NCI-H460 (cell line): ENCODE measurements around the gene SPHK1. TPM values are rescaled to one million over a fixed set of nuclear protein-coding genes. Genes with fewer than 3 reads are reported as not detected.

ENCODE experiments used
- DNase-seq: peaks from one replicate; pipeline ENCODE4 v3.0.0-alpha.2; 2016; ENCODE audit warnings: low read depth; ENCODE audit errors: extremely low read depth
- total RNA-seq: library from RNA; depleted of rRNA; stranded (reverse); fragments of >200 nt; shearing (Covaris generic); gene quantifications from 2 replicates; pipeline ENCODE4 v1.2.3, GENCODE V29; 2014

The SPHK1 gene
- total RNA-seq, 1 experiment from 2014 or later: 9.6 TPM

DNA sequence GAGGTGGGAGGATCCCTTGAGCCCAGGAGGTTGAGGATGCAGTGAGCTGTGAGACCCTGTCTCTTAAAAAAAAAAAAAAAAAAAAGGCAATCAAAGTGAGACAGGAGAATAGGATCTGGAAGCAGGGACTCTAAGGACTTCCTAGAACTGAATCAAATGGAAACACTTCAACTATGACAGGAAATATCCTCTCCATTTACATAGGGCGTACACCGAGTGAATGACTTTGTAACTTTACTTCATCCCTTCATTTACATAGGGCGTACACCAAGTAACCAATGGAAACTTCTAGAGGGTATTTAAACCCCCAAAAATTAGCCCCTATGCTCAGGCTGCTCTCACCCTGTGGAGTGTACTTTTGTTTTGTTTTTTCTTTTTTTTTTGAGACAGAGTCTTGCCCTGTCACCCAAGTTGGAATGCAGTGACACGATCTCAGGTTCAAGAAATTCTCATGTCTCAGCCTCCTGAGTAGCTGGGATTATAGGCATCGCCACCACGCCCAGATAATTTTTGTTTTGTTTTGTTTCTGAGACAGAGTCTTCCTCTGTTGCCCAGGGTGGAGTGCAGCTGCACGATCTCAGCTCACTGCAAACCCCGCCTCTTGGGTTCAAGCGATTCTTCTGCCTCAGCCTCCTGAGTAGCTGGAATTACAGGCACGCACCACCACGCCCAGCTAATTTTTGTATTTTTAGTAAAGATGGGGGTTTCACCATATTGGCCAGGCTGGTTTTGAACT is 21.1 kb upstream of the SPHK1 start:
- no peak for DNase-seq

GRCh38 chr17:76365256-76365903 is 19.0 kb upstream of the SPHK1 start:
- no peak for DNase-seq

DNA sequence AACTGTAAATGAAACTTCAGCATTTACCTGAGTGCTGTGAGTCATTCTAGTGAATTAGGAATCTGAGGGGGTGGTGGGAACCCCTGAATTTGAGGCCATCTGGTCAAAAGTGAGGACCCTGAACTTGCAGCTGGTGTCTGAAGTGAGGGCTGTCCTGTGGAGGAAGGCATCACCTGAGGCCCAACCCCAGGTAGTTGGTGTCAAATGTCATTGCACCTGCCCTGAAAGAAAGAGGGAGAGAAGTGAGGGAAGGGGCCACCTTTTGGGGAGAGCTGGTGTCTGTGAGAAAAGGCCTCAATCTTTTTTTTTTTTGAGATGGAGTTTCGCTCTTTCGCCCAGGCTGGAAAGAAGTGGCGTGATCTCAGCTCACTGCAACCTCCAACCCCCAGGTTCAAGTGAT is 18.2 kb upstream of the SPHK1 start:
- no peak for DNase-seq

- DNase-seq: no peak
Measured at GRCh38 chr17:76367642-76368041, 16.8 kb upstream of the SPHK1 start.

GRCh38 chr17:76368545-76368944 is 15.9 kb upstream of the SPHK1 start:
- no peak for DNase-seq

DNA sequence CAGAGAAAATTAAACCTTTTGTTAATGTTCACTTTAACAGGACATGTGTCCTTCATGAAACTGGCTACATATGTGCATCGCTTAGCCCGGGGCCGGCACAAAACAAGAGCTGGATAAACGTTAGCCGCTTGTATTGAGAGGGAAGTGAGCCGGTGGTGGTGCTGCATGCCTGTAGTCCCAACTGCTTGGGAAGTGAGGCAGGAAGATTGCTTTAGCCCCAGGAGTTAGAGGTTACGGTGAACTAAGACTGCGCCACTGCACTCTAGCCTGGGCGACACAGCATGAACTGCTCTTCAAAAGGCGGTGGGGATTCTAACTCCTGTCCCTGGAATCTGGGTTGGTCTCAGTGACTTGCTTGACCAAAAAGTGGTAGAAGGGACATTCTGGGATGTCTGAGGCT is 15.0 kb upstream of the SPHK1 start:
- no peak for DNase-seq

DNA sequence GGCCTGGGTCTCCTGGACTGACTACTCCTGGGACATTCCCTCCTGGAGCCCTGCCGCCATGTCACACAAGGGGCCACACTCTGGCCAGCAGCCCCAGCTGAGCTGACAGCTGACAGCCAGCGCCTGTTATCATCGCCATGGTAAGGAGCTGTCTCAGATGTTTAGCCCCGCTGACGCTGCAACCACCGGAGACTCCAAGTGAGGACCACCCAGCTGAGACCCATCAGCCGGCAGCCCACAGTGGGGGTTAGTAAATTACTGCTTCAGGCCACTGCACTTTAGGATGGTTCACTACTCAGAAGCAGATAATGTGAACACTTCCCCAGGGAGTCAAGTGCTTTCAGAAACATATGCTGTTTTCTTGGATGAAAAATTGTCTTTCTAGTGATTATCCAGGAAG is 14.6 kb upstream of the SPHK1 start:
- no peak for DNase-seq

- peak; percentile 34 for DNase-seq
Measured at GRCh38 chr17:76370261-76370993, 14.0 kb upstream of the SPHK1 start.

- no peak for DNase-seq
Measured at GRCh38 chr17:76371656-76372628, 12.5 kb upstream of the SPHK1 start.

GRCh38 chr17:76376318-76377133 is 7.9 kb upstream of the SPHK1 start:
- no peak for DNase-seq

DNA sequence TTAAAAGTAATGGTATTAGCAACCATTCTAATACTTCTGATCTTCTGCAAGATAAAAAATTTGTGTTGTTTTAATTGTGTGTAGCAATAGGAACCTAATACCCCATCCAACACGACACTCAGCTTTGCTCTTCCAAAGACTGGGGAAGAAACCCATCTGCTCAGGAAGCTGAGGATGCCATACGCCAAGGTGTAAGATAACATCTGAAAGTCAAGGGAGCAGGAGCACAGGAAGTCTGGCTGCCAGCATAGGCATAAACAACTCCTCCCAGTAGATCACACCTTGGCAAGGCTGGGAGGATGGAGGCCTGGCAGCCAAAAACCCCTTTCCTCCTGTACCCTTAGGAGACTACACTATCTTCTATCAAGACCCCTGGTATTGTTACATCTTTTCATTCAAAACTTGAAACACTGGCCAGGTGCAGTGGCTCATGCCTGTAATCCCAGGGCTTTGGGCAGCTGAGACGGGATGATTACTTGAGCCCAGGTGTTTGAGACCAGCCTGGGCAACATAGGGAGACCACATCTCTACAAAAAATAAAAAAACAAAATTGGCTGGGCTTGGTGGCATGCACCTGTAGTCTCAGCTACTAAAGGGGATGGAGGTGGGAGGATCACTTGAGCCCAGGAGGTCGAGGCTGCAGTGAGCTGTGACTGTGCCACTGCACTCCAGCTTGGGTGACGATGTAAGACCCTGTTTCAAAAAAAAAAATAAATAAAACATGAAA is 5.7 kb upstream of the SPHK1 start:
- DNase-seq: no peak

GRCh38 chr17:76379275-76379641 is 5.2 kb upstream of the SPHK1 start:
- DNase-seq: no peak

GRCh38 chr17:76379646-76380376 is 4.6 kb upstream of the SPHK1 start:
- no peak for DNase-seq

- no peak for DNase-seq
Measured at GRCh38 chr17:76381633-76382350, 2.6 kb upstream of the SPHK1 start.

DNA sequence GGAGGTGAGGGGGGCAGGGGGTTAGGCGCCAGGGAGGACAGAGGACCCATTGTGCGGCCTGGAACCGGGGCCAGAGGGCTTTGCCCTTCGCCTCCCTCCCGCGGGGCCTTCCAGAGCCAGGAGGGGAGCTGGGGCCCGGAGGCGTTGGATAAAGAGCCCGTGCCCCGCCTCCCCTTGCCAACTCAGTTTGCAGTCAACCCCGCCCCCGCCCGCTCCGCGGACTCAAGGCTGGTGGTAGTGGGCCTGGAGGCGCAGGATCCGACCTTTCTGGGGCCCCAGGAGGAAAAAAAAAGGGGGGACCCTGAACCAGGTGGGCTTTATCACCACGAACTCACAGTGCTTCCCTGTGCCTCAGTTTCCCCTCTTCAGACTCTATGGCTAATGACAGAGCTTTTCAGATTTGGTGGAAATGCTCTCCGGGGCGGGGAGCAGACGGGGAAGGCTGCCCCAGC is 2.0 kb upstream of the SPHK1 start:
- no peak for DNase-seq

GRCh38 chr17:76382803-76383545 is 1.4 kb upstream of the SPHK1 start:
- DNase-seq: no peak
